HEK293 (cell line): ENCODE data around the gene EARS2.
"Not testable (repeated sequence)": the region's sequence is repeated elsewhere in the genome, so short reads cannot be mapped to it uniquely, and the experiment has no call there.

Source experiments
- CTCF ChIA-PET: fragments of 350-600 bp; formaldehyde crosslinking; extraction: SDS; loops from one replicate; lab custom pipeline; 2021; ENCODE audit warnings: antibody characterized with exemption; lab: Yijun Ruan, JAX
- POLR2A ChIA-PET: fragments of 300-600 bp; formaldehyde crosslinking; extraction: SDS; loops from one replicate; lab custom pipeline; 2020; ENCODE audit warnings: antibody characterized with exemption, inconsistent platforms; lab: Yijun Ruan, JAX
- H3K27ac ChIP-seq: fragments of 200-500 bp; sonication (Bioruptor generic); 2 replicates; pipeline ENCODE4 v1.5.1; 2014; ENCODE audit warnings: low read depth, low read length, control low read depth, inconsistent platforms; ENCODE audit errors: extremely low read depth
- H3K36me3 ChIP-seq, 2 experiments: fragments of 200-500 bp in 1 of 2; sonication (Bioruptor generic) in 1 of 2; 1 replicate in 1 of 2; 2 replicates in 1 of 2; pipeline ENCODE4 v1.5.1; 2014 to 2017; ENCODE audit warnings: inconsistent platforms in 2 of 2, low read length in 2 of 2; ENCODE audit not compliant: control insufficient read depth in 2 of 2, insufficient read depth in 1 of 2
- H3K4me1 ChIP-seq: fragments of 200-500 bp; sonication (Bioruptor generic); 2 replicates; pipeline ENCODE4 v1.5.1; 2014; ENCODE audit warnings: mild to moderate bottlenecking, low read length, inconsistent platforms; ENCODE audit not compliant: control insufficient read depth, insufficient read depth
- H3K4me3 ChIP-seq: 2 replicates; pipeline ENCODE4 v1.5.1; 2011; ENCODE audit warnings: low read depth, mild to moderate bottlenecking, control low read depth, low read length, moderate library complexity
- H3K9me3 ChIP-seq: fragments of 200-500 bp; sonication (Bioruptor generic); 2 replicates; pipeline ENCODE4 v1.5.1; 2014; ENCODE audit warnings: low read depth, low read length, inconsistent platforms; ENCODE audit not compliant: control insufficient read depth, insufficient read depth
- BCL11A ChIP-seq: fragments of 450-650 bp; formaldehyde crosslinking; IDR thresholded peaks from 2 replicates; pipeline ENCODE4 v1.5.1; 2016; ENCODE audit warnings: low read depth, missing biosample characterization, missing genetic modification characterization
- HOXC10 ChIP-seq: sonication (generic); formaldehyde crosslinking; IDR thresholded peaks from 2 replicates; pipeline ENCODE4 v1.8.1; 2023; ENCODE audit warnings: mild to moderate bottlenecking, missing genetic modification reagents
- SP3 ChIP-seq: fragments of 450-650 bp; formaldehyde crosslinking; IDR thresholded peaks from 2 replicates; pipeline ENCODE4 v1.5.1; 2016; ENCODE audit warnings: missing biosample characterization, missing genetic modification characterization
- TSHZ1 ChIP-seq: fragments of 450-650 bp; formaldehyde crosslinking; IDR thresholded peaks from 2 replicates; pipeline ENCODE4 v1.5.1; 2016; ENCODE audit warnings: missing biosample characterization, missing genetic modification characterization, borderline replicate concordance
- YY1 ChIP-seq: fragments of 450-650 bp; formaldehyde crosslinking; IDR thresholded peaks from 2 replicates; pipeline ENCODE4 v1.5.1; 2018; ENCODE audit warnings: missing biosample characterization, missing genetic modification characterization
- ZBTB26 ChIP-seq: fragments of 450-650 bp; formaldehyde crosslinking; optimal IDR thresholded peaks from 2 replicates; pipeline ENCODE3; 2016; ENCODE audit warnings: missing biosample characterization, mild to moderate bottlenecking, missing genetic modification characterization
- ZBTB44 ChIP-seq: fragments of 450-650 bp; IDR thresholded peaks from 2 replicates; pipeline ENCODE4 v1.5.1; 2018; ENCODE audit warnings: missing biosample characterization, mild to moderate bottlenecking, missing genetic modification characterization
- ZNF146 ChIP-seq: fragments of 450-650 bp; formaldehyde crosslinking; IDR thresholded peaks from 2 replicates; pipeline ENCODE4 v1.5.1; 2016; ENCODE audit warnings: missing biosample characterization, missing genetic modification characterization
- ZNF223 ChIP-seq: fragments of 450-650 bp; formaldehyde crosslinking; IDR thresholded peaks from 2 replicates; pipeline ENCODE4 v1.5.1; 2016; ENCODE audit warnings: missing biosample characterization, missing genetic modification characterization
- ZNF274 ChIP-seq, 2 experiments: fragments of 200-500 bp in 1 of 2; fragments of 450-650 bp in 1 of 2; sonication (Bioruptor generic) in 1 of 2; formaldehyde crosslinking in 1 of 2; IDR thresholded peaks; 2 replicates each; pipeline versions ENCODE4 v1.5.1 to v1.6.1; 2014 to 2016; ENCODE audit warnings: borderline replicate concordance in 1 of 2, inconsistent platforms in 1 of 2, low read length in 1 of 2, missing biosample characterization in 1 of 2, missing genetic modification characterization in 1 of 2
- ZNF311 ChIP-seq: fragments of 450-650 bp; formaldehyde crosslinking; IDR thresholded peaks from 2 replicates; pipeline ENCODE4 v1.5.1; 2017; ENCODE audit warnings: missing biosample characterization, missing genetic modification characterization, borderline replicate concordance
- ZNF398 ChIP-seq: fragments of 450-650 bp; formaldehyde crosslinking; IDR thresholded peaks from 2 replicates; pipeline ENCODE4 v1.5.1; 2017; ENCODE audit warnings: missing biosample characterization, missing genetic modification characterization
- ZNF473 ChIP-seq: fragments of 450-650 bp; formaldehyde crosslinking; IDR thresholded peaks from 2 replicates; pipeline ENCODE4 v1.5.1; 2017; ENCODE audit warnings: missing biosample characterization, missing genetic modification characterization
- ZNF514 ChIP-seq: fragments of 450-650 bp; formaldehyde crosslinking; IDR thresholded peaks from 2 replicates; pipeline ENCODE4 v1.5.1; 2016; ENCODE audit warnings: missing biosample characterization, missing genetic modification characterization
- ZNF529 ChIP-seq: fragments of 450-650 bp; formaldehyde crosslinking; IDR thresholded peaks from 2 replicates; pipeline ENCODE4 v1.5.1; 2017; ENCODE audit warnings: missing genetic modification characterization, missing biosample characterization; ENCODE audit not compliant: insufficient replicate concordance
- ZNF621 ChIP-seq: fragments of 450-650 bp; formaldehyde crosslinking; IDR thresholded peaks from 2 replicates; pipeline ENCODE4 v1.5.1; 2017; ENCODE audit warnings: missing biosample characterization, missing genetic modification characterization
- ZNF664 ChIP-seq: fragments of 450-650 bp; formaldehyde crosslinking; IDR thresholded peaks from 2 replicates; pipeline ENCODE4 v1.5.1; 2016; ENCODE audit warnings: missing biosample characterization, missing genetic modification characterization
- ZNF777 ChIP-seq: fragments of 450-650 bp; formaldehyde crosslinking; IDR thresholded peaks from 2 replicates; pipeline ENCODE4 v1.5.1; 2017; ENCODE audit warnings: missing biosample characterization, missing genetic modification characterization, borderline replicate concordance
- ZNF837 ChIP-seq: fragments of 450-650 bp; formaldehyde crosslinking; IDR thresholded peaks from 2 replicates; pipeline ENCODE4 v1.5.1; 2016; ENCODE audit warnings: missing biosample characterization, missing genetic modification characterization
- ZNF843 ChIP-seq: fragments of 450-650 bp; formaldehyde crosslinking; IDR thresholded peaks from 2 replicates; pipeline ENCODE4 v1.5.1; 2016; ENCODE audit warnings: missing biosample characterization, missing genetic modification characterization
- ZSCAN5A ChIP-seq: fragments of 450-650 bp; formaldehyde crosslinking; IDR thresholded peaks from 2 replicates; pipeline ENCODE4 v1.5.1; 2016; ENCODE audit warnings: missing biosample characterization, missing genetic modification characterization
- ZXDB ChIP-seq: fragments of 450-650 bp; formaldehyde crosslinking; IDR thresholded peaks from 2 replicates; pipeline ENCODE4 v1.5.1; 2016; ENCODE audit warnings: missing biosample characterization, missing genetic modification characterization

The EARS2 gene

GRCh38 chr16:23484510-23485256, 72.5 kb downstream of the EARS2 start:
- Histone ChIP-seq H3K9me3 (no peaks in the 10 kb centered on the region), H3K4me1 (no peaks in the 10 kb centered on the region), H3K27ac (no peak overlapping the region), H3K4me3 (no peak overlapping the region), H3K36me3 (peaks cover 32 to 93% of the 10 kb centered on the region in 2 experiments; a peak in 2 of 3 replicates)
- CTCF ChIA-PET = no interaction called here
- POLR2A ChIA-PET = no interaction called here
- TF ChIP-seq HOXC10 (no peak), ZNF398 (no peak), ZNF274 (IDR thresholded peaks at IDR 0.05; ENCODE audit: low read length) (no peak), ZNF274 (tag by site-specific recombination; IDR thresholded peaks at IDR 0.05; ENCODE audit: borderline replicate concordance) (no peak), ZNF843 (tag by site-specific recombination) (no peak), ZNF146 (peak; percentile 51; the same call in 1 of the 2 replicates), ZNF777 (tag by site-specific recombination) (no peak)

- CTCF ChIA-PET, H3K27ac ChIP-seq, H3K4me3 ChIP-seq, H3K4me1 ChIP-seq, POLR2A ChIA-PET, H3K9me3 ChIP-seq: not testable (repeated sequence)
- peaks cover 34 to 93% of the 10 kb centered on the region in 2 experiments for H3K36me3 ChIP-seq
Measured at GRCh38 chr16:23483492-23483891, 73.7 kb downstream of the EARS2 start.

GRCh38 chr16:23482778-23483177, 74.4 kb downstream of the EARS2 start:
- Histone ChIP-seq H3K36me3 (peaks cover 34 to 92% of the 10 kb centered on the region in 2 experiments), H3K4me1 (no peaks in the 10 kb centered on the region), H3K4me3 (no peak overlapping the region), H3K9me3 (no peaks in the 10 kb centered on the region), H3K27ac (no peak overlapping the region)
- ChIA-PET CTCF (no interaction called here), POLR2A (no interaction called here)
- no peak for TF ChIP-seq TSHZ1 (tag by site-specific recombination)
- TF ChIP-seq ZNF664 = no peak
- no peak for TF ChIP-seq ZNF223 (tag by site-specific recombination)
- no peak for TF ChIP-seq SP3 (tag by site-specific recombination)
- TF ChIP-seq BCL11A (tag by site-specific recombination) = no peak
- no peak for TF ChIP-seq ZNF837 (tag by site-specific recombination)
- TF ChIP-seq YY1 (tag by site-specific recombination) = no peak
- TF ChIP-seq ZNF514 = no peak
- no peak for TF ChIP-seq ZNF621 (tag by site-specific recombination)
- no peak for TF ChIP-seq ZXDB (tag by site-specific recombination)
- TF ChIP-seq ZNF311 (tag by site-specific recombination) = no peak
- no peak for TF ChIP-seq ZNF473 (tag by site-specific recombination)
- TF ChIP-seq ZNF529 (tag by site-specific recombination) = no peak
- TF ChIP-seq ZBTB44 (tag by site-specific recombination) = no peak
- no peak for TF ChIP-seq ZBTB26 (tag by site-specific recombination)
- TF ChIP-seq ZSCAN5A (tag by site-specific recombination) = no peak
